Tibial artery (tissue), 4 donors: ENCODE measurements around the gene UCK2.

Source experiments
- DNase-seq, 2 donors: peaks; one replicate each; pipeline ENCODE4 v3.0.0-alpha.2; 2019
- H3K27ac ChIP-seq, 2 donors: fragments of 200-600 bp; sonication (generic) in 1 of 2; 1 replicate in 1 of 2; 2 replicates in 1 of 2; pipeline ENCODE4 v1.5.1; 2018 to 2019; ENCODE audit warnings: mild to moderate bottlenecking in 1 of 2
- H3K27me3 ChIP-seq, 2 donors: fragments of 200-600 bp; sonication (generic) in 1 of 2; one replicate each; pipeline versions ENCODE4 v1.5.1 to v1.6.0; 2016 to 2019
- H3K36me3 ChIP-seq, 3 donors: fragments of 200-600 bp; sonication (generic) in 2 of 3; one replicate each; pipeline ENCODE4 v1.5.1; 2016 to 2019; ENCODE audit warnings: mild to moderate bottlenecking in 2 of 3
- H3K4me1 ChIP-seq, 4 donors: fragments of 200-600 bp; sonication (generic) in 2 of 4; 1 replicate in 3 of 4; 2 replicates in 1 of 4; pipeline ENCODE4 v1.5.1; 2016 to 2019
- H3K4me3 ChIP-seq, 2 donors: fragments of 200-600 bp; sonication (generic) in 1 of 2; 1 replicate in 1 of 2; 2 replicates in 1 of 2; pipeline ENCODE4 v1.5.1; 2018 to 2019; ENCODE audit warnings: mild to moderate bottlenecking in 2 of 2
- H3K9me3 ChIP-seq, 3 donors: fragments of 200-600 bp; sonication (generic) in 1 of 3; one replicate each; pipeline ENCODE4 v1.5.1; 2016 to 2019
- intact Hi-C: fragments of 100-400 bp; cut with DNase I; formaldehyde crosslinking; loops from one replicate; pipeline ENCODE4 v1.15.0; 2023; ENCODE audit warnings: low total_unique reads
- TF ChIP-seq, protein P1 (sequence below), 2 experiments: fragments of 200-600 bp in 1 of 2; fragments of 450-650 bp in 1 of 2; IDR thresholded peaks; one replicate each; pipeline ENCODE4 v1.5.1; 2017 to 2019; ENCODE audit warnings: antibody characterized with exemption in 2 of 2, mild to moderate bottlenecking in 1 of 2, moderate library complexity in 1 of 2

UCK2 gene

GRCh38 chr1:165930961-165931360 is 103.5 kb downstream of the UCK2 start:
- Histone ChIP-seq H3K27ac (no peak overlapping the region), H3K9me3 (no peaks in the 10 kb centered on the region), H3K36me3 (no peaks in the 10 kb centered on the region), H3K27me3 (peaks cover 0 to 3% of the 10 kb centered on the region in 2 donors), H3K4me3 (no peak overlapping the region), H3K4me1 (no peaks in the 10 kb centered on the region)
- intact Hi-C loops, result loop anchor here (10.0 kb wide), 1 partner anchor 544 kb away; no protein-coding TSS in a partner anchor
- DNase-seq, result no peak
- TF ChIP-seq, protein P1, sequence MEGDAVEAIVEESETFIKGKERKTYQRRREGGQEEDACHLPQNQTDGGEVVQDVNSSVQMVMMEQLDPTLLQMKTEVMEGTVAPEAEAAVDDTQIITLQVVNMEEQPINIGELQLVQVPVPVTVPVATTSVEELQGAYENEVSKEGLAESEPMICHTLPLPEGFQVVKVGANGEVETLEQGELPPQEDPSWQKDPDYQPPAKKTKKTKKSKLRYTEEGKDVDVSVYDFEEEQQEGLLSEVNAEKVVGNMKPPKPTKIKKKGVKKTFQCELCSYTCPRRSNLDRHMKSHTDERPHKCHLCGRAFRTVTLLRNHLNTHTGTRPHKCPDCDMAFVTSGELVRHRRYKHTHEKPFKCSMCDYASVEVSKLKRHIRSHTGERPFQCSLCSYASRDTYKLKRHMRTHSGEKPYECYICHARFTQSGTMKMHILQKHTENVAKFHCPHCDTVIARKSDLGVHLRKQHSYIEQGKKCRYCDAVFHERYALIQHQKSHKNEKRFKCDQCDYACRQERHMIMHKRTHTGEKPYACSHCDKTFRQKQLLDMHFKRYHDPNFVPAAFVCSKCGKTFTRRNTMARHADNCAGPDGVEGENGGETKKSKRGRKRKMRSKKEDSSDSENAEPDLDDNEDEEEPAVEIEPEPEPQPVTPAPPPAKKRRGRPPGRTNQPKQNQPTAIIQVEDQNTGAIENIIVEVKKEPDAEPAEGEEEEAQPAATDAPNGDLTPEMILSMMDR (IDR thresholded peaks at IDR 0.05), result no peak

DNA sequence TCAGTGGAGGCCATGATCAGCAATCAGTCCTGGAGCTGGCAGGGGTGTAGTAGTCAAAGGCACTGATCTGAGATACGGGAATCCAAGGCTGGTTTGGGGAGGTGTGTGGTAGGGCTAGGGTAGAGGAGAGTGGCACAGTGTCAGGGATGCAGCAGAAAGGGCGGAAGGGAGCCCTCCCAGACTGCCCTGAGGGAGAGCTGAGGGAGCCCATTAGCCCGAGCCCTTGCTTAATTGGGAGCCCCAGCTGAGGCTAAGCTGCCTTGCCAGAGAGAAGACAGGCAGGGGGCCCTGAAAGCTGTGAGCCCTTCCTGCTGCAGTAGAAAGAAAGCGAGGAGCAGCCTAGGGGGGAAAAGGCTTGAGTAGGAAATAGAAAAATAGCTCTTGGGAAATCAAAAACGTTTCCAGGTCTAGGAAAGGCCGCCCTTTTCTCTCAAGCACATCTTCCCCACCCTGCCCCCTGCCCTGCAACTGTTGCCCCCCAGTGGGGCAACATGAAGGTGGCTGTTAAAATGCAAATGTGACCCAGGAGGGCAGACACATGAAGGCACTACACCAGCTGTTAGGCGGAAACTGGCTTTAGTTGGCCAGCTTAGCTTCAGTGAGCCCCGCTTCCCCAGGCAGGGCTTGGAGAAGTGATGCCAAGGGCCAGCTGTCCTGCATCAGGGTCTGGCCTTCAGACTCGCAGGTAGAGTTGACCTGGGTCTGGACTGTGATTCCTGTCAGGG is 106.2 kb downstream of the UCK2 start:
- Histone ChIP-seq H3K4me1 (no peaks in the 10 kb centered on the region), H3K4me3 (no peak overlapping the region), H3K36me3 (no peaks in the 10 kb centered on the region), H3K27ac (no peak overlapping the region), H3K9me3 (no peaks in the 10 kb centered on the region), H3K27me3 (peaks cover 0 to 3% of the 10 kb centered on the region in 2 donors)
- DNase-seq, result no peak
- intact Hi-C loops, result loop anchor here (10.0 kb wide), 1 partner anchor 541 kb away; no protein-coding TSS in a partner anchor
- TF ChIP-seq, protein P1 (IDR thresholded peaks at IDR 0.05), result no peak

GRCh38 chr1:165936542-165936941 is 109.1 kb downstream of the UCK2 start:
- Histone ChIP-seq H3K4me1 (no peaks in the 10 kb centered on the region), H3K4me3 (no peak overlapping the region), H3K36me3 (no peaks in the 10 kb centered on the region), H3K9me3 (no peaks in the 10 kb centered on the region), H3K27me3 (peaks cover 0 to 3% of the 10 kb centered on the region in 2 donors), H3K27ac (no peak overlapping the region)
- TF ChIP-seq, protein P1 (IDR thresholded peaks at IDR 0.05), result no peak
- DNase-seq, result no peak
- intact Hi-C loops, result loop anchor here (10.0 kb wide), 1 partner anchor 538 kb away; no protein-coding TSS in a partner anchor

- no peaks in the 10 kb centered on the region for H3K4me1 ChIP-seq
- no peak overlapping the region for H3K4me3 ChIP-seq
- no peaks in the 10 kb centered on the region for H3K9me3 ChIP-seq
- no peak overlapping the region for H3K27ac ChIP-seq
- H3K27me3 ChIP-seq, result peaks cover 0 to 3% of the 10 kb centered on the region in 2 donors
- intact Hi-C loops, result loop anchor here (10.0 kb wide), 1 partner anchor 537 kb away; no protein-coding TSS in a partner anchor
- TF ChIP-seq, protein P1 (IDR thresholded peaks at IDR 0.05), result no peak
- no peaks in the 10 kb centered on the region for H3K36me3 ChIP-seq
- DNase-seq, result no peak
Observed at GRCh38 chr1:165937829-165938228, 110.4 kb downstream of the UCK2 start.

DNA sequence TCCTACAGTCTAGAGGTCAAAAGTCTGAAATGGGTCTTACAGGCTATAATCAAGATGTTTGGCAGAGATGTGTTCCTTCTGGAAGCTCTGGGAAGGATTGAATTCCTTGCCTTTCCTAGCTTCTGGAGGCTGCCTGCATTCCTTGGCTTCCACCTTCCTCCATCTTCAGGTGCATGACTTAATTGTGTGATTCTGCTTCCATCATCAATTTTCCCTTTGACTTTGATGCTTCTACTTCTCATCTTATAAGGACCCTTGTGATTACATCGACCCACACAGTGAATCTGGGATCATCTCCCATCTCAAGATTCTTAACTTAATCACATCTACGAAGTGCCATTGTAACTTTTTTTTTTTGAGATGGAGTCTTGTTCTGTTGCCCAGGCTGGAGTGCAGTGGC is 111.4 kb downstream of the UCK2 start:
- H3K4me1 ChIP-seq, result no peaks in the 10 kb centered on the region
- H3K27me3 ChIP-seq, result no peaks in the 10 kb centered on the region
- no peak overlapping the region for H3K27ac ChIP-seq
- no peak overlapping the region for H3K4me3 ChIP-seq
- H3K36me3 ChIP-seq, result no peaks in the 10 kb centered on the region
- TF ChIP-seq, protein P1 (IDR thresholded peaks at IDR 0.05), result no peak
- intact Hi-C loops, result loop anchor here (10.0 kb wide), 1 partner anchor 536 kb away; no protein-coding TSS in a partner anchor
- DNase-seq, result no peak
- no peaks in the 10 kb centered on the region for H3K9me3 ChIP-seq
